Measurements from ENCODE around the gene MBNL3.
"Not testable (repeated sequence)": the region's sequence is repeated elsewhere in the genome, so short reads cannot be mapped to it uniquely, and the experiment has no call there.

Gene MBNL3

GRCh38 chrX:132365490-132365889 lies 123.3 kb downstream of the MBNL3 start:
- no peak for FAIRE-seq

GRCh38 chrX:132364313-132364712 lies 124.5 kb downstream of the MBNL3 start:
- FAIRE-seq = no peak

GRCh38 chrX:132353430-132353829 lies 135.4 kb downstream of the MBNL3 start:
- FAIRE-seq = no peak

GRCh38 chrX:132336172-132336571 lies 152.7 kb downstream of the MBNL3 start:
- FAIRE-seq = no peak

GRCh38 chrX:132333351-132333750 lies 155.5 kb downstream of the MBNL3 start:
- FAIRE-seq = no peak

- FAIRE-seq = no peak
Observed at GRCh38 chrX:132331532-132331931, 157.3 kb downstream of the MBNL3 start.

- no peak for FAIRE-seq
Observed at GRCh38 chrX:132331000-132331399, 157.8 kb downstream of the MBNL3 start.

GRCh38 chrX:132330156-132330729 lies 158.6 kb downstream of the MBNL3 start:
- no peak for FAIRE-seq

GRCh38 chrX:132326960-132327359 lies 161.9 kb downstream of the MBNL3 start:
- FAIRE-seq = not testable (repeated sequence)
